Thoracic aorta (tissue), 2 donors: ENCODE results near the gene CACNG4. TPM values are rescaled to one million over a fixed set of nuclear protein-coding genes. Genes with fewer than 3 reads are reported as not detected.

Experiments
- ATAC-seq: fragments of 150-250 bp; one replicate; pipeline ENCODE4 v1.8.0; 2017; ENCODE audit warnings: low read depth; ENCODE audit not compliant: insufficient number of reproducible peaks, low FRiP score
- DNase-seq: peaks from one replicate; pipeline ENCODE4 v3.0.0-alpha.2; 2020; ENCODE audit warnings: low spot score
- H3K27ac ChIP-seq, 2 donors: fragments of 200-600 bp; sonication (generic); 1 replicate in 1 of 2; 2 replicates in 1 of 2; pipeline ENCODE4 v1.5.1; 2016; ENCODE audit warnings: mild to moderate bottlenecking in 2 of 2, moderate library complexity in 2 of 2
- H3K27me3 ChIP-seq: fragments of 200-600 bp; sonication (generic); replicated peaks from 2 replicates; pipeline ENCODE4 v1.6.0; 2016; ENCODE audit warnings: mild to moderate bottlenecking; ENCODE audit not compliant: insufficient read depth
- H3K36me3 ChIP-seq: fragments of 200-600 bp; sonication (generic); one replicate; pipeline ENCODE4 v1.5.1; 2016
- H3K4me1 ChIP-seq, 2 donors: fragments of 200-600 bp; sonication (generic); 1 replicate in 1 of 2; 2 replicates in 1 of 2; pipeline versions ENCODE4 v1.5.1 to v1.6.0; 2016; ENCODE audit warnings: low read depth in 2 of 2, mild to moderate bottlenecking in 1 of 2; ENCODE audit not compliant: control insufficient read depth in 1 of 2
- H3K4me3 ChIP-seq: fragments of 200-600 bp; sonication (generic); 2 replicates; pipeline ENCODE4 v1.5.1; 2016; ENCODE audit warnings: mild to moderate bottlenecking
- H3K9me3 ChIP-seq: fragments of 200-600 bp; sonication (generic); 2 replicates; pipeline ENCODE4 v1.5.1; 2016
- total RNA-seq, 2 donors: library from RNA; depleted of rRNA; stranded (reverse); fragments of >200 nt; gene quantifications; one replicate each; pipeline versions ENCODE4 v1.1.0 to v1.2.3, GENCODE V29; 2016
- TF ChIP-seq, protein P1 (sequence below): fragments of 200-600 bp; sonication (generic); IDR thresholded peaks from one replicate; pipeline ENCODE4 v1.5.1; 2019; ENCODE audit warnings: antibody characterized with exemption

The CACNG4 gene
- total RNA-seq, 2 donors from 2014 or later: not detected

DNA sequence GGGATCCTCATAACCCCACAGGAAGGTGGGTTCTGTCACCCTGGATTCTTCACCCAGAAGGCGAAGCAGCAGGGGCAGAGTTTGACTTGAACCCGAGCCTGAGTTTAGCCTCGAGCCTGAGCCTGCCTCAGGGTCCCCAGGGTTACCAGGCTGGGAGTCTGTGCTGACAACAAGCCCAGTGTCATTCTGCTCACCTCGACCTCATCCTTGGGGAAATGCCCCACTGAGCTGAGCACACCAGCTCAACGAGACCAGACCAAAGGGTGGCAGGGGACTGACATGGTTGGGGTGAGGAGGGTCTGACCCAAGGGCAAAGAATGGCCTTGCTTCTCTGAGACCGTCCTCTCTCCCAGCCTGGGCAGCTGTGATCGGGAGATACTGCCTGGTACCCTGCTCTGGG, 20.2 kb downstream of the CACNG4 start:
- Histone ChIP-seq H3K4me3 (no peak overlapping the region), H3K36me3 (no peaks in the 10 kb centered on the region), H3K27me3 (no peaks in the 10 kb centered on the region), H3K27ac (no peak overlapping the region), H3K9me3 (no peaks in the 10 kb centered on the region), H3K4me1 (no peaks in the 10 kb centered on the region)
- no peak for ATAC-seq
- DNase-seq: no peak
- TF ChIP-seq, protein P1, sequence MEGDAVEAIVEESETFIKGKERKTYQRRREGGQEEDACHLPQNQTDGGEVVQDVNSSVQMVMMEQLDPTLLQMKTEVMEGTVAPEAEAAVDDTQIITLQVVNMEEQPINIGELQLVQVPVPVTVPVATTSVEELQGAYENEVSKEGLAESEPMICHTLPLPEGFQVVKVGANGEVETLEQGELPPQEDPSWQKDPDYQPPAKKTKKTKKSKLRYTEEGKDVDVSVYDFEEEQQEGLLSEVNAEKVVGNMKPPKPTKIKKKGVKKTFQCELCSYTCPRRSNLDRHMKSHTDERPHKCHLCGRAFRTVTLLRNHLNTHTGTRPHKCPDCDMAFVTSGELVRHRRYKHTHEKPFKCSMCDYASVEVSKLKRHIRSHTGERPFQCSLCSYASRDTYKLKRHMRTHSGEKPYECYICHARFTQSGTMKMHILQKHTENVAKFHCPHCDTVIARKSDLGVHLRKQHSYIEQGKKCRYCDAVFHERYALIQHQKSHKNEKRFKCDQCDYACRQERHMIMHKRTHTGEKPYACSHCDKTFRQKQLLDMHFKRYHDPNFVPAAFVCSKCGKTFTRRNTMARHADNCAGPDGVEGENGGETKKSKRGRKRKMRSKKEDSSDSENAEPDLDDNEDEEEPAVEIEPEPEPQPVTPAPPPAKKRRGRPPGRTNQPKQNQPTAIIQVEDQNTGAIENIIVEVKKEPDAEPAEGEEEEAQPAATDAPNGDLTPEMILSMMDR: no peak

DNA sequence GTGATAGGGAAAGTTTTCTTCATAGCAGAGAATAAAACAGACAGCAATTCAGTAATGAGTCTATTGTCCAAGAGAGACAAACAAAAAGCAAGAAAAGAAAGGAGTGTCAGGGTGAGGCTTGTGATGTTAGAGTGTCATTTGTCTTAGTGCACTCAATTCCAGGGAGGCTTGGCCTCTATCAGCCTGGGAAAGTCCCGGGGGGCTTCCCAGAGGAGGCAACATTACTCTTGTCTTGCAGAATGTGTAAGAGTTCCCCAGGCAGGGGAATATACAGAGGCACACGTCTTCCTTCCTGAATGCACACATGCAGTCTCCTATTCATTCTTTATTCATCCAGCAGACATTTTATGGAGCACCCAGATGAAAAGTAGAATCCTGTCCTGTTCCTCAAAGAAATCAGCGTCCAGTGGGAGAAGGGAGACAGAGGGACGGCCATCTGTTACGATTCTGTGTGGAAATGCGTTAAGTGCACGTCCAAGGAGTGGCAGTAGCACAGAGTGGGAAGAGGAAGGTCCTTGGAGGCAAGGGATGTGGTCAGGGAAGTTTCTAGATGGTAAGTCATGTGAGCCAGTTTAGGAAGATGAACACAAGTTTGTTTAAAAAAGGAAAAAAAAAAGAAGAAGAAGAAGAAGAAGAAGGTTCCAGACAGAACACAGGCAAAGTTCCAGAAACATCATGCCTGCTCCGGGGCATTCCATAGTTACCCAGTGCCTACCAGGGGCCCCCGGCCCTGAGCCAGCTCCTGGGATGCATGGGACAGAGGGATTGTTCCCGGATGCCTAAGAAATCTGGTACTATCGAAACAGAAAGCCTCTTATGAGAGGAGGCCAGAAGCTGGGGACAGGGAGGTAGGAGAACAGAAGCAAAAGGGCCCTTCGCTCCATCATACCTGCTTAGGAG, 21.1 kb downstream of the CACNG4 start:
- Histone ChIP-seq H3K4me1 (no peaks in the 10 kb centered on the region), H3K36me3 (no peaks in the 10 kb centered on the region), H3K4me3 (no peak overlapping the region), H3K27ac (no peak overlapping the region), H3K9me3 (no peaks in the 10 kb centered on the region), H3K27me3 (no peaks in the 10 kb centered on the region)
- DNase-seq: no peak
- ATAC-seq: no peak
- TF ChIP-seq, protein P1: no peak

DNA sequence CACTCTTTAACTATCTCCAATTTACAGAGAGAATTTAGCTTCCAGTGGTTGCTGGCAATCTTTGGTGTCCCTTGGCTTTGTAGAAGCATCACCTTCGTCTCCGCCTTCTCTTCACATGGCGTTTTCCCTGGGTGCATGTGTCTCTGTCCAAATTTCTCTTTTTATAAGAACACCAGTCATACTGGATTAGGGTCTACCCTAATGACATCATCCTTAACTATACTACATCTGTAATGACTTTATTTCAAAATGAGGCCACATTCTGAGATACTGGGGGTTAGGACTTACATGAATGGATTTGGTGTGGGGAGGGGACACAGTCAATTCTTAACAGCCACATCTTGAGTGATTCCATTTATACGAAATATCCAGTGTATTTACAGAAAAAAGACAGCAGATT, 22.2 kb downstream of the CACNG4 start:
- H3K36me3 ChIP-seq: no peaks in the 10 kb centered on the region
- TF ChIP-seq, protein P1: no peak
- H3K27ac ChIP-seq: no peak overlapping the region

DNA sequence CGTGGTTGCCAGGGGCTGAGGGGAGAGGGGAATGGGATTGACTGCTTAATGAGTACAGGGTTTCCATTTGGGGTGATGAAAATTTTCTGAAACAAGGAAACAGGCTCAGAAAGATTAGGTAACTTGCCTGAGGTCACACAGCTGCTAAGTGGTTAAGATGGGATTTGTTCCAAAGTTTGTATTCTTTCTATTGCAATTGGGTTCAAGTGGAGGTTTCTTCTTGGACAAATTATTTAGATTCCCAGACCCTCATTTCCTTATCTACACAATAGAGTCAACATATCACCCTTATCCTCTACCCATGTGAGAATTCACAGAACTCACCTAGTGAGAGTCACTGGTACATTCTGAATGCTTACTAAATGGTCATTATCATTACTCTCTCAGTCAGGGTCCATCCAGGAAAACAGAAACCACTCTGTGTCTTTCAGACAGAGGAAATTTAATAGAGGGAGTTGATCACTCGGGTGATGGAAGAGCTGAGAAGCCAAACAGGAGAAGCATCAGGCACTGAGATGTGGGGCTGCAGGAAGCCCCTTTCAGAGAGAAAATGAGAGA, 22.6 kb downstream of the CACNG4 start:
- ATAC-seq (no peak), DNase-seq (no peak)
- H3K9me3 ChIP-seq: no peaks in the 10 kb centered on the region
- TF ChIP-seq, protein P1: no peak
- no peaks in the 10 kb centered on the region for H3K36me3 ChIP-seq
- H3K4me1 ChIP-seq: no peaks in the 10 kb centered on the region
- no peaks in the 10 kb centered on the region for H3K27me3 ChIP-seq
- no peak overlapping the region for H3K4me3 ChIP-seq
- H3K27ac ChIP-seq: no peak overlapping the region

More for the DNA sequence above, 22.2 kb downstream of the CACNG4 start:
- no peaks in the 10 kb centered on the region for H3K27me3 ChIP-seq
- H3K4me1 ChIP-seq: no peaks in the 10 kb centered on the region
- H3K4me3 ChIP-seq: no peak overlapping the region
- DNase-seq (no peak), ATAC-seq (no peak)
- H3K9me3 ChIP-seq: no peaks in the 10 kb centered on the region

DNA sequence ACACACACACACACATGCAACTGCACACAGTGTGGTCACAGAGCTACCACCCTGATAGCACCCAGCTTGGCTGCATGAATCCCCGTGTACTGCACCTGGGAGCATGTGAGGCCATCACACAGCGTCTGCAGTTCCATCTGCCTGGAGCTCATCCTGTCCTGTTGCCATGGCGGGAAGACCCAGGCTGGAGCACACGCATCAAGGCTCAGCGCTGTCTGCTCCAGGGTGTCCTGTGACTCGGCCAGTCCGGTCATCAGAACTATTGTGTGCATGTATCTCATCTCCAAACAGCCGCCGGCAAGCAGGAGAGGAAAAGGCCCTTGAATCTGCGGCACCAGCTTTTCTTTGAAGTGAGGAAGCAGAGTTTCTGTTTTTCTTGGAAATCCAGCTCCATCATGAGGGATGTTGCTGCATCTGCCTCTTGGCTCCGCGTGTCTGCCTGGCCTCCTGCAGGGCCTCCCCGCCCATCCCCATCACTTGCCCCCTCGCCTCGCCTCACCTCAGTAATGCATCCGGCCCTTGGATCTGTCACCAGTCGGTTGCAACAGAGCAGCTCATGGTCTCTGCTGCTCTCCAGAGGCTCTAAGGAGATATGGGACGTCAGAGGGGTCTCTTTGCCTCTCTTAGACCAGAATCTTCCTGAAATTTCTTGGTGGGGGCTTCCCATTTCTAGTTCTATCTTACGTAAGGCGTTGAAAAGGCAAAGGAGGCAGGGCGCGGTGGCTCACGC, 23.7 kb downstream of the CACNG4 start:
- TF ChIP-seq, protein P1: no peak
- ATAC-seq: no peak
- Histone ChIP-seq H3K27ac (no peak overlapping the region), H3K4me3 (no peak overlapping the region), H3K4me1 (no peaks in the 10 kb centered on the region), H3K36me3 (no peaks in the 10 kb centered on the region), H3K27me3 (no peaks in the 10 kb centered on the region), H3K9me3 (no peaks in the 10 kb centered on the region)
- no peak for DNase-seq
